Upper lobe of left lung (tissue), 6 donors: ENCODE results near the gene SENP3. TPM values are rescaled to one million over a fixed set of nuclear protein-coding genes. Genes with fewer than 3 reads are reported as not detected.
A peak's percentile ranks its signal among the peaks of the same experiment; 100 is the strongest.

Source experiments
- ATAC-seq, 2 donors: fragments of 200-7000 bp; cut with Tn5 transposase; one replicate each; pipeline ENCODE4 v1.9.1; 2022; ENCODE audit warnings: mild to moderate bottlenecking in 2 of 2, moderate library complexity in 2 of 2; ENCODE audit not compliant: low FRiP score in 2 of 2
- DNase-seq, 2 donors: peaks; one replicate each; pipeline ENCODE4 v3.0.0-alpha.2; 2019 to 2020
- H3K27ac ChIP-seq, 4 donors: fragments of 200-600 bp; sonication (generic); one replicate each; pipeline ENCODE4 v1.5.1; 2016 to 2019
- H3K27me3 ChIP-seq, 4 donors: fragments of 200-600 bp; sonication (generic); one replicate each; pipeline ENCODE4 v1.5.1; 2017 to 2019
- H3K36me3 ChIP-seq, 4 donors: fragments of 200-600 bp; sonication (generic); one replicate each; pipeline ENCODE4 v1.5.1; 2016 to 2019
- H3K4me1 ChIP-seq, 4 donors: fragments of 200-600 bp; sonication (generic); one replicate each; pipeline ENCODE4 v1.5.1; 2018 to 2019
- H3K4me3 ChIP-seq, 4 donors: fragments of 200-600 bp; sonication (generic); one replicate each; pipeline ENCODE4 v1.5.1; 2017 to 2019; ENCODE audit warnings: mild to moderate bottlenecking in 2 of 4, moderate library complexity in 1 of 4
- H3K9me3 ChIP-seq, 4 donors: fragments of 200-600 bp; sonication (generic); one replicate each; pipeline ENCODE4 v1.5.1; 2018 to 2019
- CTCF ChIP-seq, 6 experiments: fragments of 450-650 bp in 4 of 6; fragments of 200-600 bp in 2 of 6; sonication (generic) in 2 of 6; IDR thresholded peaks; one replicate each; pipeline ENCODE4 v1.5.1; 2016 to 2019; ENCODE audit warnings: antibody characterized with exemption in 6 of 6
- EP300 ChIP-seq, 4 donors: sonication (generic); formaldehyde crosslinking; IDR thresholded peaks; one replicate each; pipeline ENCODE4 v1.5.1; 2017; ENCODE audit warnings: antibody characterized with exemption in 4 of 4, control low read depth in 2 of 4
- POLR2A ChIP-seq, 4 donors: fragments of 450-650 bp; IDR thresholded peaks; one replicate each; pipeline ENCODE4 v1.5.1; 2016 to 2017; ENCODE audit warnings: antibody characterized with exemption in 4 of 4, mild to moderate bottlenecking in 2 of 4
- POLR2AphosphoS5 ChIP-seq, 2 donors: sonication (generic); formaldehyde crosslinking; IDR thresholded peaks; one replicate each; pipeline ENCODE4 v1.5.1; 2017; ENCODE audit warnings: antibody characterized with exemption in 2 of 2
- WGBS, 2 donors: methylation state at CpG; one replicate each; pipeline ENCODE4 v1.1.5; 2017 to 2018; 5-methylcytosine and 5-hydroxymethylcytosine counted together
- total RNA-seq, 6 donors: library from RNA; depleted of rRNA in 4 of 6; stranded (reverse); fragments of >200 nt in 4 of 6; gene quantifications; one replicate each; pipeline versions ENCODE4 v1.1.0 to v1.2.1, GENCODE V29; 2016 to 2021
- donor health status: DM: no; HTN: no; CAD: no; lungs with moderate emphysema.
- donor health status: DM: no; HTN: yes; CAD: no; lungs with severe emphysema.

SENP3 gene
- total RNA-seq, 6 donors from 2014 or later = 54.2 to 108 (median 57.5) TPM

GRCh38 chr17:7515911-7516610 is 45.7 kb upstream of the SENP3 start:
- Histone ChIP-seq H3K27me3 (no peaks in the 10 kb centered on the region), H3K27ac (peak overlapping the region in 3 of 4 donors; percentile 23 to 51 (median 40)), H3K36me3 (peaks cover 22 to 36% (median 33%) of the 10 kb centered on the region in 4 donors), H3K4me1 (peaks cover 3 to 15% (median 10%) of the 10 kb centered on the region in 4 donors), H3K4me3 (no peak overlapping the region), H3K9me3 (no peaks in the 10 kb centered on the region)
- peak in 1 of 2 donors; percentile 38 for ATAC-seq
- peak in 1 of 2 donors; percentile 69 for DNase-seq
- WGBS, 2 donors = 83 to 87% methylated on average over 13 of the region's 13 CpGs
- TF ChIP-seq POLR2A (IDR thresholded peaks at IDR 0.05) (peak in 1 of 4 donors; percentile 14), CTCF (IDR thresholded peaks at IDR 0.05) (no peak)

DNA sequence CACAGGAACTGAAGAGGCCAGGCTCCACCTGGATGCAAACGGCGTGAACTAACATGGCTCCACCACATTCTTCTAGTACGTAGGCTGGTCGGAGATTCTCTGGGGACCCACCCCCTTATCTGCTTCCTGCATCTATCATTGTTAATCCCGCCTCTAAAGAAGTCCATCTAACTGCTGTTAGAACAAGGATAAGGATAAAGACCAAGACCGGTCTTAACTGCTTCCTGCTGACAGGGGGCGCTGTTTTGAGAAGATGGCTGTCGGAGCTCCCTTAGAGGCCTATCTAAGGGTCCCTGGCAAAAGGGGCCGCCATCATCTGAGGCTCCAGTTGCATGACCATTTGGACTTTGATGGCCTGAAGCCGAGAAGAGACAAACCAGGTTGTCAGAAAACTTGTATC is 38.7 kb upstream of the SENP3 start:
- H3K27ac ChIP-seq = no peak overlapping the region
- no peaks in the 10 kb centered on the region for H3K4me1 ChIP-seq
- H3K27me3 ChIP-seq = no peaks in the 10 kb centered on the region
- DNase-seq (peak in 1 of 2 donors; percentile 42), ATAC-seq (peak in 1 of 2 donors; percentile 62)
- no peak overlapping the region for H3K4me3 ChIP-seq
- TF ChIP-seq CTCF (IDR thresholded peaks at IDR 0.05) (peak; percentile 34 to 56 (median 48)), EP300 (IDR thresholded peaks at IDR 0.05) (no peak)
- peaks cover 0 to 1% (median 0%) of the 10 kb centered on the region in 4 donors for H3K9me3 ChIP-seq
- H3K36me3 ChIP-seq = no peaks in the 10 kb centered on the region
- 31 to 37% methylated on average over 10 of the region's 10 CpGs for WGBS, 2 donors

DNA sequence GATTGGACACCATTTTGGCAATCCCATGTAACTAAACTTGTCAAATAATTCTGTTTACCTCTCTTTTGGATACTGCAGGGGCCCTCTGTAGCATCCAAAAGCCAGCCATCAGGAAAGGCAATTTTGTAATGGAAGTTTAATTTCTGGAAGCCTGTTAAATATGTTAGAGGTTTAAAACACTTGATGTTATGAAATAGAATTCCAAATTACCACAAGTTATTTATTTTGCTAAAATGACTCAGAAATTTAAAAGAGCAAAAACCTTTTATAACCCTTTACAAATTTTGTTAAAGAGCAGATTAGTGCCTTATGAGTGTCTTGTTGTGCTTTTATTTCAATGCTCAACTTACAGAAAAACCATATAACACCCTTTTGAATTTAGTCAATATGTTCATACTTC is 32.9 kb upstream of the SENP3 start:
- ATAC-seq (no peak), DNase-seq (no peak)
- Histone ChIP-seq H3K4me3 (no peak overlapping the region), H3K9me3 (peaks cover 0 to 20% (median 12%) of the 10 kb centered on the region in 4 donors), H3K27ac (no peak overlapping the region), H3K4me1 (no peaks in the 10 kb centered on the region), H3K27me3 (no peaks in the 10 kb centered on the region), H3K36me3 (no peaks in the 10 kb centered on the region)
- TF ChIP-seq CTCF (IDR thresholded peaks at IDR 0.05) (no peak), EP300 (IDR thresholded peaks at IDR 0.05) (no peak), POLR2AphosphoS5 (IDR thresholded peaks at IDR 0.05) (no peak), POLR2A (IDR thresholded peaks at IDR 0.05) (no peak)

DNA sequence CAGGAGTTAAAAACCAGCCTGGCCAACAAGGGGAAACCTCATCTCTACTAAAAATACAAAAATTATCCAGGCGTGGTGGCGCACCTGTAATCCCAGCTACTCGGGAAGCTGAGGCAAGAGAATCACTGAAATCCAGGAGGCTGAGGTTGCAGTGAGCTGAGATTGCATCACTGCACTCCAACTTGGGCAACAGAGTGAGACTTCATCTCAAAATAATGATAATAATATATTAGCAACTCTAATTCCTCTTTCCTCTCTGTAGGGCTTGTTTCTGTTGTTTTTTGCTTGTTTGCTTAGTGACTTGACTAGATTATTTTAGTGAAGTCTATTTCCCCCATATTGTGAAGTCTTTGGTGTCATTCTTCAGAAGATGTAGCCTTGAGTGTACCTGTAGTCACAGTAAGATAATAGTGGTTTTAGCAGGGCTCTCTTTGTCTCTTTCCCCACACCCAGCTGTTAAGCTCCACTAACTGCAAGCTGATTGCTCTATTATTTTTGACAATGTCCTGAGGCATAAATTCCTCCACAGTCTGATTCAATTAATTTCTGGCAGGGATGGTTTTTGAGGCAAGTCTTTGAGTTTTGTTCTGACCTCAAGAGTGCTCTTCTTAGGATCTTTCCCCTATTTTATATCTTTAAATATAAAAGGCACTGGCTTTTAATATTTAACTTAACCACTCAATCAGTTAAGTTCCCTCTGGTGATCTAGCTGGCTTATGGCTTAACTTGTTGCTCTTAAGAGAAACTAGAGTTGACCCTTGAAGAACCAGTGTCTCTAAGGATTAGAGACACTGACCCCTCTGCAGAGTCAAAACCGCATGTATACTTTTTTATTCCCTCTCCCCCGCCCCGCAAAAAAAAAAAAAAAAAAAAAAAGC is 31.5 kb upstream of the SENP3 start:
- DNase-seq (no peak), ATAC-seq (no peak)
- WGBS, 2 donors = 90 to 92% methylated on average over 5 to 6 of the region's 6 CpGs
- H3K36me3 ChIP-seq = no peaks in the 10 kb centered on the region
- no peaks in the 10 kb centered on the region for H3K4me1 ChIP-seq
- no peaks in the 10 kb centered on the region for H3K27me3 ChIP-seq
- no peak overlapping the region for H3K27ac ChIP-seq
- TF ChIP-seq EP300 (IDR thresholded peaks at IDR 0.05) (no peak), POLR2AphosphoS5 (IDR thresholded peaks at IDR 0.05) (no peak), POLR2A (IDR thresholded peaks at IDR 0.05) (no peak), CTCF (IDR thresholded peaks at IDR 0.05) (no peak)
- no peak overlapping the region for H3K4me3 ChIP-seq
- peaks cover 0 to 20% (median 12%) of the 10 kb centered on the region in 4 donors for H3K9me3 ChIP-seq
